Testis (tissue), 2 donors: ENCODE data around the gene PDE10A.

ENCODE experiments used
- POLR2A ChIP-seq: fragments of 450-650 bp; IDR thresholded peaks from one replicate; pipeline ENCODE4 v1.6.1; 2017; ENCODE audit warnings: antibody characterized with exemption, mild to moderate bottlenecking, moderate library complexity
- TF ChIP-seq, protein P1 (sequence below), 3 experiments: fragments of 450-650 bp in 2 of 3; fragments of 200-600 bp in 1 of 3; sonication (generic) in 1 of 3; IDR thresholded peaks; one replicate each; pipeline ENCODE4 v1.5.1; 2016 to 2019; ENCODE audit warnings: antibody characterized with exemption in 3 of 3, mild to moderate bottlenecking in 2 of 3, moderate library complexity in 1 of 3

DNA sequence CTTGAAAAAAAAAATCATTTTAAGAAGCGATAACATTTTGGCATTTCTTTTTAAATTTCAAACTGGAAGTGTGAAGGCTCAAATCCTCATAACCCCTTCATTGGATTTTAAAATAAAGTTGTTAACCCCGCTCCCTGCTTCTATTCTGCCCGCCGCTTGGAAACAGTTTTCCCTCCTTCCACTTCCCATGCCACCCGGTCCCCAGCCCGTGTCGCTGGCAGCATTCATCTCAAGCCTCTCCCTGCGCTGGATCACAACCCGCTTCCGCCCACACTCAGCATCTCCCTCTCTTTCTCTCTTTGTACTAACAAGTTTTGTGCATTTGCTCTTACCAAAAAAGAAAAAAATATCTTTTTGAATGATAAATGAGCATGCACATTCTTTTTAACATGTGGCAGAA is 15.4 kb upstream of the PDE10A start:
- TF ChIP-seq, protein P1, sequence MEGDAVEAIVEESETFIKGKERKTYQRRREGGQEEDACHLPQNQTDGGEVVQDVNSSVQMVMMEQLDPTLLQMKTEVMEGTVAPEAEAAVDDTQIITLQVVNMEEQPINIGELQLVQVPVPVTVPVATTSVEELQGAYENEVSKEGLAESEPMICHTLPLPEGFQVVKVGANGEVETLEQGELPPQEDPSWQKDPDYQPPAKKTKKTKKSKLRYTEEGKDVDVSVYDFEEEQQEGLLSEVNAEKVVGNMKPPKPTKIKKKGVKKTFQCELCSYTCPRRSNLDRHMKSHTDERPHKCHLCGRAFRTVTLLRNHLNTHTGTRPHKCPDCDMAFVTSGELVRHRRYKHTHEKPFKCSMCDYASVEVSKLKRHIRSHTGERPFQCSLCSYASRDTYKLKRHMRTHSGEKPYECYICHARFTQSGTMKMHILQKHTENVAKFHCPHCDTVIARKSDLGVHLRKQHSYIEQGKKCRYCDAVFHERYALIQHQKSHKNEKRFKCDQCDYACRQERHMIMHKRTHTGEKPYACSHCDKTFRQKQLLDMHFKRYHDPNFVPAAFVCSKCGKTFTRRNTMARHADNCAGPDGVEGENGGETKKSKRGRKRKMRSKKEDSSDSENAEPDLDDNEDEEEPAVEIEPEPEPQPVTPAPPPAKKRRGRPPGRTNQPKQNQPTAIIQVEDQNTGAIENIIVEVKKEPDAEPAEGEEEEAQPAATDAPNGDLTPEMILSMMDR (IDR thresholded peaks at IDR 0.05) = no peak
- no peak for TF ChIP-seq POLR2A
